Measurements from ENCODE around the gene TMC2. TPM values are rescaled to one million over a fixed set of nuclear protein-coding genes. Genes with fewer than 3 reads are reported as not detected.
"Not testable (repeated sequence)": the region's sequence is repeated elsewhere in the genome, so short reads cannot be mapped to it uniquely, and the experiment has no call there.

Gene TMC2
- total RNA-seq, 1 donor from 2014 or later: not detected

- Histone ChIP-seq H3K4me1 (ENCODE audit: control insufficient read depth in 3 of 3, insufficient read depth in 3 of 3, low read length in 3 of 3) (no peaks in the 10 kb centered on the region), H3K9me3 (ENCODE audit: control insufficient read depth in 3 of 3, low read length in 3 of 3) (no peaks in the 10 kb centered on the region), H3K9ac (ENCODE audit: low read depth in 1 of 3, low read length in 3 of 3) (no peak overlapping the region), H3K27me3 (ENCODE audit: control insufficient read depth in 3 of 3, insufficient read depth in 3 of 3, low read length in 3 of 3) (peaks cover 0 to 4% (median 0%) of the 10 kb centered on the region in 3 donors), H3K36me3 (ENCODE audit: control insufficient read depth in 3 of 3, insufficient read depth in 3 of 3, low read length in 3 of 3) (no peaks in the 10 kb centered on the region), H3K27ac (ENCODE audit: low read depth, low read length) (no peak overlapping the region), H3K4me3 (ENCODE audit: low read length in 3 of 3) (no peak overlapping the region)
Measured at GRCh38 chr20:2515203-2515602, 21.2 kb upstream of the TMC2 start.

GRCh38 chr20:2516399-2516798, 20.0 kb upstream of the TMC2 start:
- Histone ChIP-seq H3K9ac (ENCODE audit: low read depth in 1 of 3, low read length in 3 of 3) (no peak overlapping the region), H3K36me3 (ENCODE audit: control insufficient read depth in 3 of 3, insufficient read depth in 3 of 3, low read length in 3 of 3) (no peaks in the 10 kb centered on the region), H3K27ac (ENCODE audit: low read depth, low read length) (no peak overlapping the region), H3K9me3 (ENCODE audit: control insufficient read depth in 3 of 3, low read length in 3 of 3) (no peaks in the 10 kb centered on the region), H3K4me3 (ENCODE audit: low read length in 3 of 3) (no peak overlapping the region), H3K4me1 (ENCODE audit: control insufficient read depth in 3 of 3, insufficient read depth in 3 of 3, low read length in 3 of 3) (no peaks in the 10 kb centered on the region), H3K27me3 (ENCODE audit: control insufficient read depth in 3 of 3, insufficient read depth in 3 of 3, low read length in 3 of 3) (peaks cover 0 to 5% (median 0%) of the 10 kb centered on the region in 3 donors)

GRCh38 chr20:2518096-2518495, 18.3 kb upstream of the TMC2 start:
- H3K9ac ChIP-seq (ENCODE audit: low read depth in 1 of 3, low read length in 3 of 3): no peak overlapping the region
- H3K36me3 ChIP-seq (ENCODE audit: control insufficient read depth in 3 of 3, insufficient read depth in 3 of 3, low read length in 3 of 3): no peaks in the 10 kb centered on the region
- no peaks in the 10 kb centered on the region for H3K4me1 ChIP-seq (ENCODE audit: control insufficient read depth in 3 of 3, insufficient read depth in 3 of 3, low read length in 3 of 3)
- H3K27ac ChIP-seq (ENCODE audit: low read depth, low read length): no peak overlapping the region
- H3K4me3 ChIP-seq (ENCODE audit: low read length in 3 of 3): no peak overlapping the region
- H3K27me3 ChIP-seq (ENCODE audit: control insufficient read depth in 3 of 3, insufficient read depth in 3 of 3, low read length in 3 of 3): peaks cover 0 to 11% (median 4%) of the 10 kb centered on the region in 3 donors
- H3K9me3 ChIP-seq (ENCODE audit: control insufficient read depth in 3 of 3, low read length in 3 of 3): no peaks in the 10 kb centered on the region

- Histone ChIP-seq H3K4me1 (ENCODE audit: control insufficient read depth in 3 of 3, insufficient read depth in 3 of 3, low read length in 3 of 3) (no peaks in the 10 kb centered on the region), H3K9me3 (ENCODE audit: control insufficient read depth in 3 of 3, low read length in 3 of 3) (no peaks in the 10 kb centered on the region), H3K27ac (ENCODE audit: low read depth, low read length) (no peak overlapping the region), H3K36me3 (ENCODE audit: control insufficient read depth in 3 of 3, insufficient read depth in 3 of 3, low read length in 3 of 3) (no peaks in the 10 kb centered on the region), H3K9ac (ENCODE audit: low read depth in 1 of 3, low read length in 3 of 3) (no peak overlapping the region), H3K27me3 (ENCODE audit: control insufficient read depth in 3 of 3, insufficient read depth in 3 of 3, low read length in 3 of 3) (peaks cover 0 to 11% (median 4%) of the 10 kb centered on the region in 3 donors), H3K4me3 (ENCODE audit: low read length in 3 of 3) (no peak overlapping the region)
Measured at GRCh38 chr20:2518558-2518957, 17.8 kb upstream of the TMC2 start.

- Histone ChIP-seq H3K9ac (ENCODE audit: low read depth in 1 of 3, low read length in 3 of 3) (no peak overlapping the region), H3K4me1 (ENCODE audit: control insufficient read depth in 3 of 3, insufficient read depth in 3 of 3, low read length in 3 of 3) (peaks cover 3 to 6% (median 4%) of the 10 kb centered on the region in 3 donors), H3K27me3 (ENCODE audit: control insufficient read depth in 3 of 3, insufficient read depth in 3 of 3, low read length in 3 of 3) (peaks cover 0 to 16% (median 4%) of the 10 kb centered on the region in 3 donors), H3K27ac (ENCODE audit: low read depth, low read length) (no peak overlapping the region), H3K36me3 (ENCODE audit: control insufficient read depth in 3 of 3, insufficient read depth in 3 of 3, low read length in 3 of 3) (no peaks in the 10 kb centered on the region), H3K4me3 (ENCODE audit: low read length in 3 of 3) (no peak overlapping the region), H3K9me3 (ENCODE audit: control insufficient read depth in 3 of 3, low read length in 3 of 3) (no peaks in the 10 kb centered on the region)
Measured at GRCh38 chr20:2519115-2519809, 17.1 kb upstream of the TMC2 start.

GRCh38 chr20:2520617-2521016, 15.8 kb upstream of the TMC2 start:
- Histone ChIP-seq H3K27me3 (ENCODE audit: control insufficient read depth in 3 of 3, insufficient read depth in 3 of 3, low read length in 3 of 3) (peaks cover 0 to 23% (median 4%) of the 10 kb centered on the region in 3 donors), H3K4me1 (ENCODE audit: control insufficient read depth in 3 of 3, insufficient read depth in 3 of 3, low read length in 3 of 3) (peaks cover 5 to 16% (median 14%) of the 10 kb centered on the region in 3 donors), H3K36me3 (ENCODE audit: control insufficient read depth in 3 of 3, insufficient read depth in 3 of 3, low read length in 3 of 3) (no peaks in the 10 kb centered on the region), H3K9me3 (ENCODE audit: control insufficient read depth in 3 of 3, low read length in 3 of 3) (no peaks in the 10 kb centered on the region), H3K9ac (ENCODE audit: low read depth in 1 of 3, low read length in 3 of 3) (no peak overlapping the region), H3K27ac (ENCODE audit: low read depth, low read length) (no peak overlapping the region), H3K4me3 (ENCODE audit: low read length in 3 of 3) (no peak overlapping the region)

GRCh38 chr20:2521369-2522305, 14.7 kb upstream of the TMC2 start:
- no peak overlapping the region for H3K9ac ChIP-seq (ENCODE audit: low read depth in 1 of 3, low read length in 3 of 3)

GRCh38 chr20:2522826-2523429, 13.4 kb upstream of the TMC2 start:
- not testable (repeated sequence) for H3K36me3 ChIP-seq (ENCODE audit: control insufficient read depth in 3 of 3, insufficient read depth in 3 of 3, low read length in 3 of 3); H3K27ac ChIP-seq (ENCODE audit: low read depth, low read length); H3K4me3 ChIP-seq (ENCODE audit: low read length in 3 of 3)

More at GRCh38 chr20:2521369-2522305, 14.7 kb upstream of the TMC2 start:
- Histone ChIP-seq H3K9me3 (ENCODE audit: control insufficient read depth in 3 of 3, low read length in 3 of 3) (no peaks in the 10 kb centered on the region), H3K27ac (ENCODE audit: low read depth, low read length) (no peak overlapping the region), H3K4me3 (ENCODE audit: low read length in 3 of 3) (no peak overlapping the region), H3K27me3 (ENCODE audit: control insufficient read depth in 3 of 3, insufficient read depth in 3 of 3, low read length in 3 of 3) (peaks cover 0 to 19% (median 4%) of the 10 kb centered on the region in 3 donors), H3K4me1 (ENCODE audit: control insufficient read depth in 3 of 3, insufficient read depth in 3 of 3, low read length in 3 of 3) (peaks cover 5 to 16% (median 14%) of the 10 kb centered on the region in 3 donors), H3K36me3 (ENCODE audit: control insufficient read depth in 3 of 3, insufficient read depth in 3 of 3, low read length in 3 of 3) (no peaks in the 10 kb centered on the region)

GRCh38 chr20:2523919-2524708, 12.3 kb upstream of the TMC2 start:
- Histone ChIP-seq H3K27me3 (ENCODE audit: control insufficient read depth in 3 of 3, insufficient read depth in 3 of 3, low read length in 3 of 3) (peaks cover 0 to 19% (median 4%) of the 10 kb centered on the region in 3 donors), H3K36me3 (ENCODE audit: control insufficient read depth in 3 of 3, insufficient read depth in 3 of 3, low read length in 3 of 3) (no peaks in the 10 kb centered on the region), H3K9ac (ENCODE audit: low read depth in 1 of 3, low read length in 3 of 3) (peak overlapping the region; percentile 84 to 87 (median 86)), H3K9me3 (ENCODE audit: control insufficient read depth in 3 of 3, low read length in 3 of 3) (no peaks in the 10 kb centered on the region), H3K4me3 (ENCODE audit: low read length in 3 of 3) (peak overlapping the region; percentile 74 to 77 (median 75)), H3K4me1 (ENCODE audit: control insufficient read depth in 3 of 3, insufficient read depth in 3 of 3, low read length in 3 of 3) (peaks cover 5 to 16% (median 14%) of the 10 kb centered on the region in 3 donors), H3K27ac (ENCODE audit: low read depth, low read length) (peak overlapping the region; percentile 86)

More at GRCh38 chr20:2522826-2523429, 13.4 kb upstream of the TMC2 start:
- H3K9ac ChIP-seq (ENCODE audit: low read depth in 1 of 3, low read length in 3 of 3); H3K9me3 ChIP-seq (ENCODE audit: control insufficient read depth in 3 of 3, low read length in 3 of 3): not testable (repeated sequence)
- Histone ChIP-seq H3K4me1 (ENCODE audit: control insufficient read depth in 3 of 3, insufficient read depth in 3 of 3, low read length in 3 of 3) (peaks cover 5 to 16% (median 14%) of the 10 kb centered on the region in 3 donors), H3K27me3 (ENCODE audit: control insufficient read depth in 3 of 3, insufficient read depth in 3 of 3, low read length in 3 of 3) (peaks cover 0 to 19% (median 4%) of the 10 kb centered on the region in 3 donors)
